Inferior parietal cortex (tissue), 1 donor: Measurements from ENCODE around the gene GABBR1.

Experiments used
- DNase-seq: peaks from one replicate; pipeline ENCODE4 v3.0.0-alpha.2; 2016; ENCODE audit errors: extremely low spot score

GABBR1 gene

DNA sequence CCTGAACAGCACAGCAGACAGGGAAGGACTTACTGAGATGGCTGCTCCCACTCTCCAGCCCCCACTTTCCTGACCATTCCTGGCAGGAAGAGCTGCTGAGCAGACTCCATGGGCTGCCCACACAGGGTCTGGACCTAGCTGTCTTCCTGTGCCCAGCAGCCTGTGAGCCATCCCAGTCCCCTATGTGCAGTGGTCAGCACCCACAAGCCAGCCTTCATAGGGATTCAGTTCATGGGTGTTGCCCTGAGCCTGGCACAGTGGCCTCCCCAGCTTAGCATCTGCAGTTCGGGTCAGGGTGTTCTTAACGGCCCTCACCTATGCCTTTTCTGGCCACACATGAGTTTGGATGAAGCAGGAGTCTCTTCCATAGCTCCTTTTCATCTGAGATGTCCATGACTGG lies 105.4 kb downstream of the GABBR1 start:
- no peak for DNase-seq

GRCh38 chr6:29527126-29527525 lies 105.9 kb downstream of the GABBR1 start:
- DNase-seq = no peak

DNA sequence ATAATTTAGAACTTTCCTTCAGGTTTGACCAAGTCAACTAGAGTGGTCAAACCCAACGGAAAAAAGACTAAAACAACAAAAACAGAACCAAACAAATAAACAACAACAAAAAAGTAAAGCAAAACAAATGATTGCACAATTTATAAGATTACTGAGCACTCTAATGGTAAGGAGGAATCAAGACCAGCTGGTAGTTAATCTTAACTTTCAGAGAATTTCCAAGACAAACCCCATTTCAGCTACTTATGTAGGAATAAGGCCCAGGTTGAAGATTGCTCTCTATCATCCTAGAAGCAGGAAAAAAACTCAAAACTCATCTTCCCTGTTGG lies 107.7 kb downstream of the GABBR1 start:
- DNase-seq = no peak

DNA sequence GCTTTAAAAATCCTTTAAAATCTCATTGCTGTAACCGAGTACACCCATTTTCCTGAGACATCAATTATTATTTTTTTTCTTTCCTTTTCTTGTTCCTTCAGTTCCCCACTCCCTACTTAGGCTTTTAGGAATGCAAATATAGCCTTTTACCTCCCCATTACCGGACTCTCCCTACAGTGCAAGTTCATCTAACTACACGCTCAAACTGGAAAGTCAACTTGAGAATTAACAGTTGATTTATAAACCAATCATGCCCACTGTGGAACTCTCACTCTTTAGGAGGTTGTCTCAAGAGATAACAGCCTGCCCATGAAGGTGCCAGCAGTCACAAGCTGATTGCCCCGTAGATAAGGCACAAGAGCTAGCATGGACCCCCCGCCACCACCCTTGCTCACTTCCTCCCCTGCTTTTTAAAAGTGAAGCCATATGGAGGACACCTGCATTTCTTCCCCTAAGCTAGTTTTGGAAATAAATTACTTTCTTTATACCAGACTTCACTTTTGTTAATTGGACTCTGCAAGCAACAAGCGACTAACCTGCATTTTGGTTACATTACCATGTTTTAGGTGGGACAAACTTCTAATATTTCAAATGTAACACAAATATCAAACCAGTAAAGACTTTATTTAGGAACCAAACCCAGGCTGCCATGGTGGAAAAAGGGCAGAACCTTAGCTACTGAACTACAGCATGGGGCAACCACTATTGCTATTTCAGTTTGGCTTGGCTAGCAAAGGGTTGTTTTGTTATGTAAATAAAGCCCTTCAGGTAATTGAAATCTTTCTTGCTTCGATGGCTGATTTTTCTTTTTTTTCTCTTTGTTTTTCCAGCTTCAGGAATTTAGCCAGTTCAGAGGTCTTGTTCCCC lies 108.3 kb downstream of the GABBR1 start:
- DNase-seq = no peak

GRCh38 chr6:29524044-29524443 lies 108.9 kb downstream of the GABBR1 start:
- DNase-seq = no peak

- no peak for DNase-seq
Measured at GRCh38 chr6:29522227-29522626, 110.8 kb downstream of the GABBR1 start.

DNA sequence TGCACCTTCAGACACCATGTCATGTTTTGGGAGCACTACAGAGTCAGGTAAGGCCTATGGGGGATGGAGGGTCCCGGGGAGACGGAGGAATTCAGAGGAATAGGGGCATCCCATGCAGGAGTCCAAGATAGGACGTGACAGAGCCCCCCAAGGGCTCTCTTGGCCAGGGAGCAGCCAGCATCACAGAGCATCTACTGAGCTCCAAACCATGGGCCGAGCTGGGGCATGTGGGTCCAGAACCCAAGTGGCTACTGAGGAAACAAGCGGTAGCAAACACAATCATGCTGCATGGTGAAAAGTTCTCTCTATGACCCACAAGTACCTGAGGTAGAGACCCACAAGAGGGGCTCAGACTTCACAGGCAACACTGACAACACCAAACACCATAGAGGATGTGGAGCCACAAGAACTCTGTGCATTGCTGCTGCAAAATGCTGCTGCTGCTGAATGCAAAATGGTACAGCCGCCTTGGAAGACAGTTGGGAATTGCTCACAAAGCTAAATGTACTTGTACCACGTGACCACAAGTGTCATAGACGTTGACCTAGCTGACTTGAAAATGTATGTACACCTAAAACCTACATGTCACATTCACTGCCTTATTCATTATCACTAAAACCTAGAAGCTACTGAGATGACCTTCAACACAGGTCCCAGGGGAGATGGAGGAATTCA lies 111.8 kb downstream of the GABBR1 start:
- no peak for DNase-seq

- no peak for DNase-seq
Measured at GRCh38 chr6:29520232-29520631, 112.8 kb downstream of the GABBR1 start.

DNA sequence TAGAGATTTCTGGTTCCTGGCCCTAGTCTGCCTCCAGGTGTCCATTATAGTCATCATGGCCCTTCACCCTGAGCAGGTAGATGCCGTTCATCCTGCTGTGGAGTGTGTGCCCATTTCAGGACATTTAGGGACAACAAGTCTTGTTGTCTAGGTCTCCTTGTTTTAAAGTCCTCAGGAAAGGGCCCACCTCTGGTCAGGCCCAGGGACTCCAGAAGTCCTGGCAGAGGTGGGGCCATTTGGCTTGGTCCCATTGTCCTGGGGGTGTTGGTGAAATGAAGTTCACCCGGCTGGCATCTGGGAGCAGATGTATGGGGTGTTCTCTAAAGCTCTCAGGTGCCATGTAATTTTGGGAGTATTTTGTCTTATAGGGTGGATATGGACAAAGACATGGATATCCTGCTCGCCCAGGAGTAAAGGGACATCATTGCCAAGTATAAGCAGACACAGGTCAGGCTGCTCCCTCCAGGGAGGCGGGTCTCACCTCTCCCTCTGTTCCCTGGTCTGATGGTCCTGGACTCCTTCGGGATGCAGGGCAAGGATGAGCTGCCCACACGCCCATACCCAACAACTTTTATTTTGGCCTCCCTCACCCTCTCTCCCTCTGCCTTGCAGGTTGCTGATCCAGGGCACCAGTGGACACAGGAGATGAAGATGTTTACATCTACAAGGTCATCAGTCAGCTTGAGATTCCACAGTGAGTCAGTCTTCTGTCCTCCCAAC lies 113.5 kb downstream of the GABBR1 start:
- no peak for DNase-seq

GRCh38 chr6:29517728-29518440 lies 115.1 kb downstream of the GABBR1 start:
- DNase-seq = no peak

DNA sequence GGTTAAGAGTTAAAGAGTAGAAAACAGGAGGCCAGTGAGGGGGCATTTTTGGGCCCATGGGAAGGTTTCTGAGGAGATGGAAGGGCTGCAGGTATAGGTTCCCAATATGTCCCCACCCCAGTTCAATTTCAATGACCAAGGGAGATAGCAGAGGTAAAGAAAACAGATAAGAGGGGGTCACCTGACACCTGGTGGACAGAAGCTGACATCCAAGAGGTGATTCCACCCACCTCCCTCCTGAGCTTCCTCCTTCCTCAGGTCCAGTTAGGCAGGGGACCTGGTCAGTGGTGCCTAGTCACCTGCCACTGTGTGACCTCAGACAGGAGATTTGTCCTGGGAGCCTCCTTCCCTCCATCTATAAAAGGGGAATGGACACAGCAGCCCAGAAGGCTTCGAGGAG lies 115.7 kb downstream of the GABBR1 start:
- no peak for DNase-seq

GRCh38 chr6:29516108-29516507 lies 116.9 kb downstream of the GABBR1 start:
- DNase-seq = no peak

DNA sequence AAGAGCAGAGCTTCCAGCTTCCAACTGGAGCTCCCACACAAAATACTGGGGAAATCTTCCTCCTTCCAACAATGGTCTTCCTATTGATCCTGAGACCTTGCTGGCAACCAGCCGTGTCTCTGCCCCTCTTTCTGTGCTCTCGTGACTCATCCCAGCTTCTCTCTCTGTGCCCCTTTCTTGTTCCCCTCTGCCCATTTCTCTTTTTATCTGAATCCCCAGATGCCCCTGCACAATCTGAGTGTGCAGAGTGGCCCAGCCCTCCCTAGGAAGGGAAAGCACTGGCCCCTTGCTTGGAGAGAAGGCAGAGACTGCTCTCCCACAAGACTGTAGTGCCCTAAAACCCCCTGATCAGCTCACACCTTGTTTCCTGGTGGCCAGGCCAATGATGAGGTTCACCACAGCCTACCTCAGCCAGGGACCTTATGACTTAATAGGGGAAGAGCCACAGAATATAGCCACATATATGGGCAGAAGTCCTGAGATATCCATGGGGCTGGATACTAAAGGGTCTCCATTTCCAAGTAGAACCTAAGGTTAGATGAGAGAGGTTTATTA lies 122.2 kb downstream of the GABBR1 start:
- no peak for DNase-seq

DNA sequence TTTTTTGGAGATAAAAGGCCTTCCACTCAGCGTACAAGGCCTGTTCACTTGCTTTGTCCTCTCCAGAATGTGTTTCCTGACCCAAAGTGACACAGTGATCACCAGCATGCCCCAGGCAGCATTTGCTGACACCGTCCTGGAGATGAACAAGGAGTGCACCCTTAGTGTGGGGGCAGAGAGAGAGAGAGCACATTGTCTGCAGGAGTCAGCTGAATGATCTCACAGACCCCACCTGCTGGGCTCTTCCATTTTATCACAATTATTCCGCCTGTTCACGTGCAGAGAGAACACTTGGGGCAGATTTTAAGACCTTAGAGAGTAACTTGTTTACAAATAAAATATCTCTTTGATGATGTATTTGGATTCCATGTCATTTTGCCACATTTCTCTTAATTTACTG lies 122.8 kb downstream of the GABBR1 start:
- no peak for DNase-seq
